CD14-positive monocyte (primary cell): ENCODE results near the gene JMJD6. TPM values are rescaled to one million over a fixed set of nuclear protein-coding genes. Genes with fewer than 3 reads are reported as not detected.

Experiments used
- DNase-seq, 3 donors: peaks; one replicate each; pipeline ENCODE4 v3.0.0-alpha.2; 2011 to 2022
- H2AFZ ChIP-seq: 2 replicates; pipeline ENCODE4 v1.6.0; 2012; ENCODE audit warnings: mild to moderate bottlenecking, low read depth, low read length, inconsistent platforms; ENCODE audit not compliant: insufficient read depth, poor library complexity, severe bottlenecking
- H3K27ac ChIP-seq, 2 donors: 1 replicate in 1 of 2; 2 replicates in 1 of 2; pipeline ENCODE4 v1.5.1; 2012 to 2013; ENCODE audit warnings: low read length in 2 of 2, control low read depth in 1 of 2, inconsistent platforms in 1 of 2, low read depth in 1 of 2, mild to moderate bottlenecking in 1 of 2
- H3K27me3 ChIP-seq, 2 donors: one replicate each; pipeline versions ENCODE4 v1.6.0 to v1.6.1; 2011 to 2013; ENCODE audit warnings: low read length in 2 of 2; ENCODE audit not compliant: control insufficient read depth in 2 of 2, insufficient read depth in 2 of 2
- H3K36me3 ChIP-seq, 2 donors: replicated peaks in 1 of 2; 1 replicate in 1 of 2; 2 replicates in 1 of 2; pipeline versions ENCODE4 v1.5.1 to v1.6.1; 2012 to 2013; ENCODE audit warnings: low read length in 2 of 2, control low read depth in 1 of 2, inconsistent platforms in 1 of 2, mild to moderate bottlenecking in 1 of 2; ENCODE audit not compliant: insufficient read depth in 2 of 2, control insufficient read depth in 1 of 2
- H3K4me1 ChIP-seq, 2 donors: 1 replicate in 1 of 2; 2 replicates in 1 of 2; pipeline versions ENCODE4 v1.5.1 to v1.6.1; 2012 to 2013; ENCODE audit warnings: low read length in 2 of 2, control low read depth in 1 of 2, inconsistent platforms in 1 of 2, mild to moderate bottlenecking in 1 of 2, moderate library complexity in 1 of 2; ENCODE audit not compliant: insufficient read depth in 2 of 2, control insufficient read depth in 1 of 2
- H3K4me2 ChIP-seq: replicated peaks from 2 replicates; pipeline ENCODE3; 2012; ENCODE audit warnings: low read length, moderate library complexity, mild to moderate bottlenecking; ENCODE audit not compliant: poor library complexity, severe bottlenecking; ENCODE audit errors: extremely low read depth
- H3K4me3 ChIP-seq, 3 experiments: fragments of 200-600 bp in 1 of 3; sonication (generic) in 1 of 3; replicated peaks in 1 of 3; 1 replicate in 2 of 3; 2 replicates in 1 of 3; pipeline ENCODE4 v1.5.1; 2011 to 2013; ENCODE audit warnings: low read length in 3 of 3, mild to moderate bottlenecking in 3 of 3, control low read depth in 2 of 3, low read depth in 2 of 3, inconsistent platforms in 1 of 3, moderate library complexity in 1 of 3
- H3K79me2 ChIP-seq: 2 replicates; pipeline ENCODE4 v1.6.0; 2012; ENCODE audit warnings: mild to moderate bottlenecking, control low read depth, inconsistent platforms, low read length, moderate library complexity; ENCODE audit not compliant: insufficient read depth
- H3K9ac ChIP-seq: 2 replicates; pipeline ENCODE4 v1.6.0; 2017; ENCODE audit warnings: low read length, mild to moderate bottlenecking; ENCODE audit not compliant: insufficient read depth, poor library complexity, severe bottlenecking
- H3K9me3 ChIP-seq, 2 donors: replicated peaks in 1 of 2; 1 replicate in 1 of 2; 2 replicates in 1 of 2; pipeline versions ENCODE4 v1.5.1 to v1.6.1; 2012 to 2013; ENCODE audit warnings: low read length in 2 of 2, control low read depth in 1 of 2; ENCODE audit not compliant: control insufficient read depth in 1 of 2, insufficient read depth in 1 of 2
- H4K20me1 ChIP-seq: 2 replicates; pipeline ENCODE4 v1.6.0; 2012; ENCODE audit warnings: mild to moderate bottlenecking, low read length, control low read depth, moderate library complexity; ENCODE audit not compliant: insufficient read depth
- H3K27ac Mint-ChIP-seq, 7 donors: one replicate each; pipeline ENCODE4 v1.8.0; 2020; ENCODE audit warnings: mild to moderate bottlenecking in 7 of 7, mixed read lengths in 7 of 7, moderate library complexity in 6 of 7, inconsistent platforms in 2 of 7
- H3K27me3 Mint-ChIP-seq, 3 donors: one replicate each; pipeline ENCODE4 v1.8.0; 2021 to 2022; ENCODE audit warnings: low read depth in 3 of 3, mild to moderate bottlenecking in 3 of 3, mixed read lengths in 3 of 3, moderate library complexity in 3 of 3, inconsistent platforms in 1 of 3
- H3K36me3 Mint-ChIP-seq, 2 donors: one replicate each; pipeline ENCODE4 v1.8.0; 2020; ENCODE audit warnings: mixed read lengths in 2 of 2, inconsistent platforms in 1 of 2, mild to moderate bottlenecking in 1 of 2
- H3K4me1 Mint-ChIP-seq: one replicate; pipeline ENCODE4 v1.8.0; 2020; ENCODE audit warnings: mild to moderate bottlenecking, mixed read lengths
- H3K4me3 Mint-ChIP-seq, 2 donors: one replicate each; pipeline ENCODE4 v1.8.0; 2020; ENCODE audit warnings: mild to moderate bottlenecking in 2 of 2, mixed read lengths in 2 of 2, moderate library complexity in 1 of 2
- H3K9me3 Mint-ChIP-seq, 7 donors: one replicate each; pipeline ENCODE4 v1.8.0; 2020 to 2022; ENCODE audit warnings: mixed read lengths in 7 of 7, mild to moderate bottlenecking in 6 of 7, moderate library complexity in 6 of 7, inconsistent platforms in 2 of 7
- WGBS: methylation state at CpG from one replicate; pipeline ENCODE4 v1.1.5; 2013; ENCODE audit warnings: missing lambda C conversion rate; ENCODE audit not compliant: insufficient coverage; 5-methylcytosine and 5-hydroxymethylcytosine counted together
- intact Hi-C, 2 donors: fragments of 100-400 bp; cut with micrococcal nuclease; formaldehyde crosslinking; loops; one replicate each; pipeline versions ENCODE4 v1.15.0 to v1.15.1; 2023
- polyA plus RNA-seq, 3 donors: library from polyadenylated mRNA; depleted of rRNA in 1 of 3; unstranded in 2 of 3; stranded (reverse) in 1 of 3; fragments of 300-500 nt in 2 of 3; fragments of >200 nt in 1 of 3; fragmentation: Illumina TruSeq in 2 of 3; gene quantifications; 1 replicate in 2 of 3; 2 replicates in 1 of 3; pipeline ENCODE4 v1.2.3, GENCODE V29; 2012 to 2021
- TF ChIP-seq, protein P1 (sequence below): fragments of 200-600 bp; IDR thresholded peaks from one replicate; pipeline ENCODE4 v1.8.0; 2022; ENCODE audit warnings: antibody characterized with exemption, mild to moderate bottlenecking

The JMJD6 gene
- polyA plus RNA-seq, 3 donors = 24.6 to 75.0 (median 26.2) TPM

DNA sequence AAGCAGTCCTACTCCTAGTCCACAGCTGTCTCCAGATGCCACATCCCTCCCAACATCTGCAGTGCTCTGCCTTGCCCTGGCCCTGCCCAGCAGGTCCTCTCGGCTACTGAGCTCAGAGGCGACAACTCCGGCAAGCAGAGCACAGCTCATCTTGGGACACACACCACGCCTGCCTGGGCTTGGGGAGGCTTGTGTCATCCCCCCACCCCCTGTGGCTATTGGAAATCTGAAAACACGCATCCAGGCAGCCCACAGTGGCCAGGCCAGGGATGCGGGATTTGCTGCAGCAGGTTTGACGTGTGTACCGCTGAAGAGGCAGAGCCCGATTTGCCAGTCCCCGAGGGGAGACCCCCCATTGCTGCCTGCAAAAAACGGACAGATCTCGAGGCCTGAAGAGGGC lies 41.0 kb downstream of the JMJD6 start:
- no peak overlapping the region for H3K4me2 ChIP-seq
- H3K9ac ChIP-seq = no peak overlapping the region
- TF ChIP-seq, protein P1, sequence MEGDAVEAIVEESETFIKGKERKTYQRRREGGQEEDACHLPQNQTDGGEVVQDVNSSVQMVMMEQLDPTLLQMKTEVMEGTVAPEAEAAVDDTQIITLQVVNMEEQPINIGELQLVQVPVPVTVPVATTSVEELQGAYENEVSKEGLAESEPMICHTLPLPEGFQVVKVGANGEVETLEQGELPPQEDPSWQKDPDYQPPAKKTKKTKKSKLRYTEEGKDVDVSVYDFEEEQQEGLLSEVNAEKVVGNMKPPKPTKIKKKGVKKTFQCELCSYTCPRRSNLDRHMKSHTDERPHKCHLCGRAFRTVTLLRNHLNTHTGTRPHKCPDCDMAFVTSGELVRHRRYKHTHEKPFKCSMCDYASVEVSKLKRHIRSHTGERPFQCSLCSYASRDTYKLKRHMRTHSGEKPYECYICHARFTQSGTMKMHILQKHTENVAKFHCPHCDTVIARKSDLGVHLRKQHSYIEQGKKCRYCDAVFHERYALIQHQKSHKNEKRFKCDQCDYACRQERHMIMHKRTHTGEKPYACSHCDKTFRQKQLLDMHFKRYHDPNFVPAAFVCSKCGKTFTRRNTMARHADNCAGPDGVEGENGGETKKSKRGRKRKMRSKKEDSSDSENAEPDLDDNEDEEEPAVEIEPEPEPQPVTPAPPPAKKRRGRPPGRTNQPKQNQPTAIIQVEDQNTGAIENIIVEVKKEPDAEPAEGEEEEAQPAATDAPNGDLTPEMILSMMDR = no peak
- no peak overlapping the region for H2AFZ ChIP-seq
- Mint-ChIP-seq H3K4me1 (peaks cover 3% of the 10 kb centered on the region), H3K9me3 (no peaks in the 10 kb centered on the region), H3K4me3 (no peak overlapping the region), H3K27ac (peak overlapping the region in 1 of 7 donors; percentile 54), H3K27me3 (peaks cover 0 to 6% (median 2%) of the 10 kb centered on the region in 3 donors), H3K36me3 (no peaks in the 10 kb centered on the region)
- intact Hi-C loops = no loop called here
- H3K27ac ChIP-seq = no peak overlapping the region
- no peaks in the 10 kb centered on the region for H3K36me3 ChIP-seq
- no peaks in the 10 kb centered on the region for H4K20me1 ChIP-seq
- no peaks in the 10 kb centered on the region for H3K79me2 ChIP-seq
- WGBS = 91% methylated on average over 12 of the region's 12 CpGs
- H3K9me3 ChIP-seq = no peaks in the 10 kb centered on the region
- H3K4me1 ChIP-seq = no peaks in the 10 kb centered on the region
- H3K4me3 ChIP-seq = no peak overlapping the region
- DNase-seq = no peak
- no peaks in the 10 kb centered on the region for H3K27me3 ChIP-seq

- no peak overlapping the region for H2AFZ ChIP-seq
- no CpG with 5 or more reads among the region's 7 CpGs for WGBS
- H3K36me3 ChIP-seq = no peaks in the 10 kb centered on the region
- no peaks in the 10 kb centered on the region for H3K4me1 ChIP-seq
- no peaks in the 10 kb centered on the region for H3K79me2 ChIP-seq
- no peak overlapping the region for H3K4me2 ChIP-seq
- no peak overlapping the region for H3K4me3 ChIP-seq
- TF ChIP-seq, protein P1 = no peak
- H3K9ac ChIP-seq = no peak overlapping the region
- H3K27ac ChIP-seq = no peak overlapping the region
- DNase-seq = no peak
- no peaks in the 10 kb centered on the region for H3K9me3 Mint-ChIP-seq
- no peak overlapping the region for H3K4me3 Mint-ChIP-seq
- H3K9me3 ChIP-seq = no peaks in the 10 kb centered on the region
- H3K27ac Mint-ChIP-seq = no peak overlapping the region
- H3K27me3 ChIP-seq = no peaks in the 10 kb centered on the region
- intact Hi-C loops = no loop called here
- no peaks in the 10 kb centered on the region for H4K20me1 ChIP-seq
- H3K27me3 Mint-ChIP-seq = peaks cover 0 to 6% (median 2%) of the 10 kb centered on the region in 3 donors
- no peaks in the 10 kb centered on the region for H3K36me3 Mint-ChIP-seq
- peaks cover 3% of the 10 kb centered on the region for H3K4me1 Mint-ChIP-seq
These were observed 41.6 kb downstream of the JMJD6 start for GRCh38 chr17:76684756-76685155.
